CD4-positive, alpha-beta T cell treated with Interleukin-12 subunit alpha and Interleukin-12 subunit beta, for 1 hour (primary cell): Measurements from ENCODE around the gene B3GNT5.
"Not testable (repeated sequence)": the region's sequence is repeated elsewhere in the genome, so short reads cannot be mapped to it uniquely, and the experiment has no call there.

Source experiments
- DNase-seq: peaks from one replicate; pipeline ENCODE4 v3.0.0-alpha.2; 2020

The B3GNT5 gene

GRCh38 chr3:183252973-183253527 lies at the start of gene B3GNT5:
Gene B3GNT5, plus strand, starts transcription at chr3:183253253. Its CDS starts 16,546 bp downstream, at chr3:183269799.
- DNase-seq, result peak; percentile 24

GRCh38 chr3:183203670-183204069 lies 49.4 kb upstream of the B3GNT5 start:
- DNase-seq, result no peak

GRCh38 chr3:183208260-183208659 lies 44.8 kb upstream of the B3GNT5 start:
- no peak for DNase-seq

GRCh38 chr3:183208800-183209199 lies 44.3 kb upstream of the B3GNT5 start:
- DNase-seq, result no peak

GRCh38 chr3:183210341-183210740 lies 42.7 kb upstream of the B3GNT5 start:
- no peak for DNase-seq

GRCh38 chr3:183210862-183211341 lies 42.2 kb upstream of the B3GNT5 start:
- no peak for DNase-seq

- no peak for DNase-seq
These were observed 41.7 kb upstream of the B3GNT5 start for GRCh38 chr3:183211352-183211751.

GRCh38 chr3:183212096-183212495 lies 41.0 kb upstream of the B3GNT5 start:
- DNase-seq, result no peak

GRCh38 chr3:183212565-183212964 lies 40.5 kb upstream of the B3GNT5 start:
- no peak for DNase-seq

- DNase-seq, result no peak
These were observed 39.4 kb upstream of the B3GNT5 start for GRCh38 chr3:183213415-183214276.

GRCh38 chr3:183214277-183214612 lies 38.8 kb upstream of the B3GNT5 start:
- DNase-seq, result no peak

GRCh38 chr3:183215591-183216202 lies 37.4 kb upstream of the B3GNT5 start:
- no peak for DNase-seq

GRCh38 chr3:183217548-183218332 lies 35.3 kb upstream of the B3GNT5 start:
- DNase-seq, result no peak

GRCh38 chr3:183218826-183219225 lies 34.2 kb upstream of the B3GNT5 start:
- DNase-seq, result no peak

GRCh38 chr3:183220828-183221227 lies 32.2 kb upstream of the B3GNT5 start:
- no peak for DNase-seq

- DNase-seq, result no peak
These were observed 30.3 kb upstream of the B3GNT5 start for GRCh38 chr3:183222631-183223235.

GRCh38 chr3:183224180-183224970 lies 28.7 kb upstream of the B3GNT5 start:
- DNase-seq, result peak; percentile 32

GRCh38 chr3:183226333-183226890 lies 26.6 kb upstream of the B3GNT5 start:
- DNase-seq, result no peak

- no peak for DNase-seq
These were observed 25.5 kb upstream of the B3GNT5 start for GRCh38 chr3:183227586-183227985.

- DNase-seq, result no peak
These were observed 23.9 kb upstream of the B3GNT5 start for GRCh38 chr3:183229178-183229577.

- DNase-seq, result not testable (repeated sequence)
These were observed 22.8 kb upstream of the B3GNT5 start for GRCh38 chr3:183230251-183230650.

- DNase-seq, result no peak
These were observed 22.2 kb upstream of the B3GNT5 start for GRCh38 chr3:183230826-183231225.
